Kidney (tissue), 14 donors: ENCODE data around the gene RYR2. TPM values are rescaled to one million over a fixed set of nuclear protein-coding genes. Genes with fewer than 3 reads are reported as not detected.

Experiments
- DNase-seq, 5 donors: peaks; one replicate each; pipeline ENCODE4 v3.0.0-alpha.2; 2013 to 2020
- FAIRE-seq: peaks from 2 replicates; lab custom pipeline; 2012; peaks lifted over from hg19 to GRCh38; lab: Jason Lieb, UNC
- H3K27ac ChIP-seq, 2 donors: one replicate each; pipeline ENCODE4 v1.7.0; 2013; ENCODE audit warnings: low read depth in 2 of 2, low read length in 2 of 2, inconsistent platforms in 1 of 2
- H3K27me3 ChIP-seq: one replicate; pipeline ENCODE4 v1.7.1; 2013; ENCODE audit warnings: low read length, inconsistent platforms; ENCODE audit not compliant: control insufficient read depth, insufficient read depth
- H3K36me3 ChIP-seq, 3 donors: one replicate each; pipeline versions ENCODE4 v1.7.0 to v1.7.1; 2013; ENCODE audit warnings: low read length in 3 of 3, control low read depth in 1 of 3, inconsistent platforms in 1 of 3; ENCODE audit not compliant: insufficient read depth in 3 of 3, control insufficient read depth in 2 of 3
- H3K4me1 ChIP-seq, 3 donors: one replicate each; pipeline versions ENCODE4 v1.7.0 to v1.7.1; 2013; ENCODE audit warnings: low read length in 3 of 3, inconsistent platforms in 1 of 3, low read depth in 1 of 3; ENCODE audit not compliant: control insufficient read depth in 2 of 3, insufficient read depth in 2 of 3
- H3K4me3 ChIP-seq, 3 donors: one replicate each; pipeline versions ENCODE4 v1.7.0 to v1.8.1; 2013; ENCODE audit warnings: low read length in 3 of 3, control low read depth in 1 of 3, inconsistent platforms in 1 of 3
- H3K9ac ChIP-seq, 3 donors: one replicate each; pipeline versions ENCODE4 v1.7.0 to v1.7.1; 2013; ENCODE audit warnings: low read length in 3 of 3, control low read depth in 1 of 3, inconsistent platforms in 1 of 3
- H3K9me3 ChIP-seq, 3 donors: one replicate each; pipeline versions ENCODE4 v1.7.0 to v1.7.1; 2013; ENCODE audit warnings: low read length in 3 of 3, control low read depth in 1 of 3, inconsistent platforms in 1 of 3; ENCODE audit not compliant: control insufficient read depth in 2 of 3, insufficient read depth in 1 of 3
- intact Hi-C: fragments of 100-400 bp; cut with DNase I; formaldehyde crosslinking; loops from one replicate; pipeline ENCODE4 v1.11.1; 2022
- polyA plus RNA-seq: library from polyadenylated mRNA; stranded (reverse); fragments of 350-450 nt; fragmentation: Illumina TruSeq; extraction: RNeasy Lipid Tissue Mini Kit (QIAGEN cat#74804); gene quantifications from one replicate; pipeline ENCODE4 v1.2.3, GENCODE V29; 2014; ENCODE audit warnings: low read depth, low replicate concordance; ENCODE audit not compliant: insufficient read depth
- total RNA-seq: library from RNA; stranded (reverse); fragmentation: NEBNext Ultra II Directional; extraction: Animal tissue kit (Norgen Biotek cat#: 25700); gene quantifications from one replicate; pipeline ENCODE4 v1.2.1, GENCODE V29; 2021
- TF ChIP-seq, protein P1 (sequence below): IDR thresholded peaks from 3 replicates; pipeline ENCODE4 v1.5.1; 2012; ENCODE audit warnings: mild to moderate bottlenecking, moderate library complexity, borderline replicate concordance; ENCODE audit not compliant: insufficient read depth; ENCODE audit errors: extremely low read depth
- donor health status: control.
- donor health status: control.
- donor health status: control.
- donor health status: control.
- donor health status: control.
- donor health status: DM: yes; HTN: yes; CAD: no.
- donor health status: Normal renal cell carcinoma (clear cell type).

RYR2 gene
- total and polyA plus RNA-seq, 2 donors from 2014 or later = 0.28 to 0.60 TPM

- H3K9me3 ChIP-seq = no peaks in the 10 kb centered on the region
- DNase-seq (no peak), FAIRE-seq (no peak)
- no peak overlapping the region for H3K27ac ChIP-seq
- no peaks in the 10 kb centered on the region for H3K4me1 ChIP-seq
- H3K36me3 ChIP-seq = no peaks in the 10 kb centered on the region
- TF ChIP-seq, protein P1, sequence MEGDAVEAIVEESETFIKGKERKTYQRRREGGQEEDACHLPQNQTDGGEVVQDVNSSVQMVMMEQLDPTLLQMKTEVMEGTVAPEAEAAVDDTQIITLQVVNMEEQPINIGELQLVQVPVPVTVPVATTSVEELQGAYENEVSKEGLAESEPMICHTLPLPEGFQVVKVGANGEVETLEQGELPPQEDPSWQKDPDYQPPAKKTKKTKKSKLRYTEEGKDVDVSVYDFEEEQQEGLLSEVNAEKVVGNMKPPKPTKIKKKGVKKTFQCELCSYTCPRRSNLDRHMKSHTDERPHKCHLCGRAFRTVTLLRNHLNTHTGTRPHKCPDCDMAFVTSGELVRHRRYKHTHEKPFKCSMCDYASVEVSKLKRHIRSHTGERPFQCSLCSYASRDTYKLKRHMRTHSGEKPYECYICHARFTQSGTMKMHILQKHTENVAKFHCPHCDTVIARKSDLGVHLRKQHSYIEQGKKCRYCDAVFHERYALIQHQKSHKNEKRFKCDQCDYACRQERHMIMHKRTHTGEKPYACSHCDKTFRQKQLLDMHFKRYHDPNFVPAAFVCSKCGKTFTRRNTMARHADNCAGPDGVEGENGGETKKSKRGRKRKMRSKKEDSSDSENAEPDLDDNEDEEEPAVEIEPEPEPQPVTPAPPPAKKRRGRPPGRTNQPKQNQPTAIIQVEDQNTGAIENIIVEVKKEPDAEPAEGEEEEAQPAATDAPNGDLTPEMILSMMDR = no peak
- H3K4me3 ChIP-seq = no peak overlapping the region
- H3K9ac ChIP-seq = no peak overlapping the region
- intact Hi-C loops = no loop called here
- no peaks in the 10 kb centered on the region for H3K27me3 ChIP-seq
Measured at GRCh38 chr1:237664348-237664747, 622.4 kb downstream of the RYR2 start.

DNA sequence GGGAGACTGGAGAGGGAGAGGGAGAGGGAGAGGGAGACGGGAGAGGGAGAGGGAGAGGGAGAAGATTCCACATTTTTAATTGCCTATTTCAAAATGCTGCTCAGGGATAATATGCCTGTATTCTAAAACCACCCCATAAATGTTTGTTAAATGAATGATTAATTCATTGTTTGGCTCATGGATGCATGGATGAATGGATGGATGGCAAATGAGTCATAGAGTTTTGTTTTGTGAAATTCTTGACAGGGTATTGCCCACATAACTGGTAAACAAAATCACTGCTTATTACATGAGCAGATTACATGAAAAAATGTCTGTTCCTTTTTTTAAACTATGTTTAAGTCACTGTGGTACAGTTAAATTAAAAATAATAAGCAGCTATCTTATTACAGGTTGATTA, 628.3 kb downstream of the RYR2 start:
- FAIRE-seq (no peak), DNase-seq (no peak)
- intact Hi-C loops = no loop called here
- Histone ChIP-seq H3K36me3 (no peaks in the 10 kb centered on the region), H3K4me1 (no peaks in the 10 kb centered on the region), H3K9me3 (no peaks in the 10 kb centered on the region), H3K27ac (no peak overlapping the region), H3K9ac (no peak overlapping the region), H3K4me3 (no peak overlapping the region), H3K27me3 (no peaks in the 10 kb centered on the region)
- TF ChIP-seq, protein P1 = no peak

GRCh38 chr1:237671262-237671661, 629.3 kb downstream of the RYR2 start:
- H3K27ac ChIP-seq = no peak overlapping the region
- TF ChIP-seq, protein P1 = no peak
- no peaks in the 10 kb centered on the region for H3K36me3 ChIP-seq
- intact Hi-C loops = no loop called here
- H3K9ac ChIP-seq = no peak overlapping the region
- H3K27me3 ChIP-seq = no peaks in the 10 kb centered on the region
- H3K9me3 ChIP-seq = no peaks in the 10 kb centered on the region
- H3K4me3 ChIP-seq = no peak overlapping the region
- FAIRE-seq (no peak), DNase-seq (no peak)
- H3K4me1 ChIP-seq = no peaks in the 10 kb centered on the region

GRCh38 chr1:237671935-237672334, 630.0 kb downstream of the RYR2 start:
- FAIRE-seq (no peak), DNase-seq (no peak)
- Histone ChIP-seq H3K27ac (no peak overlapping the region), H3K4me1 (no peaks in the 10 kb centered on the region), H3K9ac (no peak overlapping the region), H3K4me3 (no peak overlapping the region), H3K9me3 (no peaks in the 10 kb centered on the region), H3K36me3 (no peaks in the 10 kb centered on the region), H3K27me3 (no peaks in the 10 kb centered on the region)
- intact Hi-C loops = no loop called here
- TF ChIP-seq, protein P1 = no peak
